HepG2 (cell line): Measurements from ENCODE around the gene NDOR1. TPM values are rescaled to one million over a fixed set of nuclear protein-coding genes. Genes with fewer than 3 reads are reported as not detected.

ENCODE experiments used
- AGO2 ChIP-seq: fragments of 200-400 bp; formaldehyde crosslinking; optimal IDR thresholded peaks from 2 replicates; pipeline ENCODE3; 2017; ENCODE audit warnings: mild to moderate bottlenecking, low read depth, low read length, moderate library complexity
- HIVEP1 ChIP-seq: sonication (generic); formaldehyde crosslinking; IDR thresholded peaks from 2 replicates; pipeline ENCODE4 v1.4.0; 2020; ENCODE audit warnings: mild to moderate bottlenecking, missing genetic modification reagents
- NFKB2 ChIP-seq: sonication (generic); formaldehyde crosslinking; IDR thresholded peaks from 2 replicates; pipeline ENCODE4 v1.4.0; 2020; ENCODE audit warnings: missing genetic modification reagents, borderline replicate concordance
- POLR2G ChIP-seq: fragments of 200-400 bp; formaldehyde crosslinking; IDR thresholded peaks from 2 replicates; pipeline ENCODE4 v1.6.1; 2018; ENCODE audit warnings: mild to moderate bottlenecking, low read depth, low read length, moderate library complexity
- PRMT3 ChIP-seq: sonication (generic); formaldehyde crosslinking; IDR thresholded peaks from 2 replicates; pipeline ENCODE4 v1.8.1; 2022; ENCODE audit warnings: low read depth, mild to moderate bottlenecking, moderate library complexity, missing genetic modification reagents, borderline replicate concordance
- RBM22 ChIP-seq: fragments of 200-400 bp; formaldehyde crosslinking; optimal IDR thresholded peaks from 2 replicates; pipeline ENCODE3; 2017; ENCODE audit warnings: mild to moderate bottlenecking, low read length, moderate library complexity
- REL ChIP-seq: sonication (generic); formaldehyde crosslinking; conservative IDR thresholded peaks from 2 replicates; pipeline ENCODE4 v1.8.0; 2022; ENCODE audit warnings: mild to moderate bottlenecking, missing genetic modification reagents, moderate library complexity
- SP140L ChIP-seq: sonication (generic); formaldehyde crosslinking; IDR thresholded peaks from 2 replicates; pipeline ENCODE4 v1.4.0; 2020; ENCODE audit warnings: missing genetic modification reagents, borderline replicate concordance
- ZBTB7B ChIP-seq: sonication (generic); formaldehyde crosslinking; IDR thresholded peaks from 2 replicates; pipeline ENCODE4 v1.4.0; 2020; ENCODE audit warnings: missing genetic modification reagents
- ZC3H13 ChIP-seq: sonication (generic); formaldehyde crosslinking; IDR thresholded peaks from 2 replicates; pipeline ENCODE4 v1.8.1; 2023; ENCODE audit warnings: mild to moderate bottlenecking, missing genetic modification reagents, moderate library complexity
- ZFP1 ChIP-seq: IDR thresholded peaks from 2 replicates; pipeline ENCODE4 v1.6.1; 2016
- ZFP82 ChIP-seq: sonication (generic); formaldehyde crosslinking; IDR thresholded peaks from 2 replicates; pipeline ENCODE4 v1.5.1; 2020; ENCODE audit warnings: mild to moderate bottlenecking, missing genetic modification reagents, borderline replicate concordance
- ZFY ChIP-seq: sonication (generic); formaldehyde crosslinking; IDR thresholded peaks from 2 replicates; pipeline ENCODE4 v1.4.0; 2020; ENCODE audit warnings: missing genetic modification reagents
- ZNF136 ChIP-seq: sonication (generic); formaldehyde crosslinking; IDR thresholded peaks from 2 replicates; pipeline ENCODE4 v1.8.1; 2022; ENCODE audit warnings: low read depth, mild to moderate bottlenecking, moderate library complexity, missing genetic modification reagents
- ZNF224 ChIP-seq: sonication (generic); formaldehyde crosslinking; IDR thresholded peaks from 2 replicates; pipeline ENCODE4 v1.5.0; 2020; ENCODE audit warnings: mild to moderate bottlenecking, missing genetic modification reagents
- ZNF263 ChIP-seq: sonication (generic); formaldehyde crosslinking; IDR thresholded peaks from 2 replicates; pipeline ENCODE4 v1.4.0; 2020; ENCODE audit warnings: missing genetic modification reagents
- ZNF335 ChIP-seq: sonication (generic); formaldehyde crosslinking; IDR thresholded peaks from 2 replicates; pipeline ENCODE4 v1.4.0; 2020; ENCODE audit warnings: missing genetic modification reagents
- ZNF713 ChIP-seq: sonication (generic); formaldehyde crosslinking; IDR thresholded peaks from 2 replicates; pipeline ENCODE4 v1.4.0; 2020; ENCODE audit warnings: mild to moderate bottlenecking, missing genetic modification reagents
- ZNF83 ChIP-seq: sonication (generic); formaldehyde crosslinking; IDR thresholded peaks from 2 replicates; pipeline ENCODE4 v1.4.0; 2020; ENCODE audit warnings: missing genetic modification reagents, mild to moderate bottlenecking, borderline replicate concordance
- polyA plus RNA-seq, 8 experiments: library from polyadenylated mRNA; depleted of rRNA in 3 of 8; stranded (reverse) in 7 of 8; unstranded in 1 of 8; fragments of >200 nt; fragmentation: Illumina TruSeq in 4 of 8; extraction: Trizol in 4 of 8; gene quantifications; 2 replicates each; pipeline versions ENCODE4 v1.2.1 to v1.2.3, GENCODE V29; 2011 to 2016; ENCODE audit warnings: low read depth in 4 of 8, missing spikeins in 1 of 8, mixed read lengths in 1 of 8; ENCODE audit not compliant: insufficient read depth in 1 of 8
- total RNA-seq, 5 experiments: library from RNA; depleted of rRNA; stranded (reverse); fragments of >200 nt; fragmentation: Illumina TruSeq; extraction: Trizol; gene quantifications; 2 replicates each; pipeline ENCODE4 v1.2.3, GENCODE V29; 2016; ENCODE audit warnings: low read depth in 1 of 5

NDOR1 gene
- total and polyA plus RNA-seq, 2 of the 13 experiments (the other 11 are each of a cell fraction or from before 2014, with no cell fraction given) = 3.6 to 8.7 TPM

DNA sequence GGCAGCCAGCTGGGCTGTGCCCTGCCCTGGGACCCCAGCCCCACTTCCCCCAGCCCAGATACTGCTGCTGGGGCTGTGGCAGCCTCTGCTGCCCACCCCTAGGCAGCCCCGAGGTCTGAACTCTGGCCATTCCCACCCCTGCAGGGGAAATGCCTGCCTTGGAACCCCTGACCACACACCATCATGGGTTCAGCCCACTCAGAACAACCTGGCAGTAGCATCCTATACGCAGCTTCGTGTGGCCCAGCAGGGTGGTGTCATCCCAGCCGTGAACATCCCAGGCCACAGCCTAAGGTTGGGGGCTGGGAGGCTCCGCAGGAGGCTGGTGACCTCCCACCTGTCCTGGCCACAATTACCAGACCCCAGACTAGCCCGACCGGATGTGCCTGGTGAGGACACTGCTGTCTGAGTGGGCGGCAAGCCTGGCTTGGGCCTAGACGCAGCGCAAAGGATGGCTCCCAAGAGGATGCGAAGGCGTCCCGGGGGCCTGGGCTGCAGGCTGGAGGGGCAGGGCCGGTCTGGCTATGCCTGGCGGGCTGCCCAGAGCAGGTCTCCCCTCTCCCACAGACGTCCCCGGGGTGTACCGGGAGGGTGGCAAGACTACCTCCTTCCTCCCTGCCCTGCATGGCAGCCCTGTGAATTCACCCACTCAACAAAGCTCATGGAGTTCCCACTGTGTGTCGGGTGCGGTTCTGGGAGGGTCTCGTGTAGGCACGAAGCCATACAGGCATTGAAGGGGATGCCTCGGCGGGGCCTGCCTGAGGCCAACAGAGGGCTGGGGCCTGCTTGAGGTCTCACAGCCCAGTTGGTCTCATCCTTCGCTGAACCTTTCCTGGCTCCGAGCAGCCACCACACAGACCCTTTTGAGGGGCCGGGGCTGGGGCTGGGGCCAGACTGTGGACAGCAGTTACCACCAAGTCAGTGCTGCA, 23.7 kb downstream of the NDOR1 start (continued):
- TF ChIP-seq ZNF136 (CRISPR knock-in tag) (0 out of 2 replicates have a peak, but pooled peaks have one; percentile 14), SP140L (CRISPR knock-in tag) (no peak), PRMT3 (CRISPR knock-in tag) (no peak), AGO2 (peak; percentile 67), HIVEP1 (CRISPR knock-in tag) (peak; percentile 52; the same call in 1 of the 2 replicates), ZNF83 (CRISPR knock-in tag) (0 out of 2 replicates have a peak, but pooled peaks have one; percentile 51), ZNF224 (CRISPR knock-in tag) (no peak), ZFY (CRISPR knock-in tag) (peak; percentile 70; the same call in 1 of the 2 replicates), ZC3H13 (CRISPR knock-in tag) (peak; percentile 77), ZNF713 (CRISPR knock-in tag) (no peak), POLR2G (peak; percentile 60), ZFP82 (CRISPR knock-in tag) (no peak), RBM22 (peak; percentile 10), ZNF335 (CRISPR knock-in tag) (0 out of 2 replicates have a peak, but pooled peaks have one; percentile 53), ZBTB7B (peak; percentile 57; the same call in 1 of the 2 replicates), ZFP1 (no peak), NFKB2 (CRISPR knock-in tag) (peak; percentile 91; the same call in 1 of the 2 replicates), REL (CRISPR knock-in tag) (0 out of 2 replicates have a peak, but pooled peaks have one; percentile 8), ZNF263 (0 out of 2 replicates have a peak, but pooled peaks have one; percentile 24)
